DOHH2 (cell line): Measurements from ENCODE around the gene GALNT17.

Experiments
- H3F3A ChIP-seq: fragments of 200-600 bp; sonication (generic), shearing (Covaris generic); 2 replicates; pipeline ENCODE4 v1.6.0; 2016; ENCODE audit warnings: antibody characterized with exemption, mild to moderate bottlenecking; ENCODE audit not compliant: control insufficient read depth, insufficient read depth
- H3K27ac ChIP-seq: fragments of 200-600 bp; sonication (generic); 2 replicates; pipeline ENCODE4 v1.5.1; 2014; ENCODE audit warnings: low read depth, mild to moderate bottlenecking, low read length, moderate library complexity
- H3K27me3 ChIP-seq: fragments of 200-600 bp; sonication (generic); 2 replicates; pipeline ENCODE4 v1.6.1; 2014; ENCODE audit warnings: mild to moderate bottlenecking, low read length, mixed read lengths; ENCODE audit not compliant: control insufficient read depth
- H3K36me3 ChIP-seq: fragments of 200-600 bp; sonication (generic); 2 replicates; pipeline ENCODE4 v1.6.1; 2014; ENCODE audit warnings: mild to moderate bottlenecking, low read length, moderate library complexity, mixed read lengths; ENCODE audit not compliant: control insufficient read depth
- H3K4me1 ChIP-seq: fragments of 200-600 bp; sonication (generic); 2 replicates; pipeline ENCODE4 v1.6.1; 2014; ENCODE audit warnings: mild to moderate bottlenecking, low read length, mixed read lengths; ENCODE audit not compliant: control insufficient read depth
- H3K4me2 ChIP-seq: fragments of 200-600 bp; sonication (generic); 2 replicates; pipeline ENCODE4 v1.6.0; 2014; ENCODE audit warnings: mild to moderate bottlenecking, low read length, moderate library complexity
- H3K4me3 ChIP-seq: fragments of 200-600 bp; sonication (generic); 2 replicates; pipeline ENCODE4 v1.5.1; 2014; ENCODE audit warnings: mild to moderate bottlenecking, low read length, mixed read lengths
- H3K79me2 ChIP-seq: fragments of 200-600 bp; sonication (generic); 2 replicates; pipeline ENCODE4 v1.6.1; 2014; ENCODE audit warnings: mild to moderate bottlenecking, low read length, mixed read lengths; ENCODE audit not compliant: control insufficient read depth
- H3K9me2 ChIP-seq: fragments of 200-600 bp; sonication (generic); replicated peaks from 2 replicates; pipeline ENCODE4 v1.6.1; 2014; ENCODE audit warnings: mild to moderate bottlenecking, low read length, mixed read lengths; ENCODE audit not compliant: control insufficient read depth
- H3K9me3 ChIP-seq: fragments of 200-600 bp; sonication (generic); 2 replicates; pipeline ENCODE4 v1.6.1; 2014; ENCODE audit warnings: antibody characterized with exemption, low read length, mixed read lengths; ENCODE audit not compliant: control insufficient read depth, insufficient read depth
- H4K20me1 ChIP-seq: fragments of 200-600 bp; sonication (generic); 2 replicates; pipeline ENCODE4 v1.6.0; 2014; ENCODE audit warnings: low read depth, mild to moderate bottlenecking, antibody characterized with exemption, low read length, moderate library complexity; ENCODE audit not compliant: control insufficient read depth, insufficient read depth
- EZH2phosphoT487 ChIP-seq: fragments of 200-600 bp; sonication (generic); IDR thresholded peaks from 2 replicates; pipeline ENCODE4 v1.6.1; 2017; ENCODE audit warnings: borderline replicate concordance, mild to moderate bottlenecking, antibody characterized with exemption, low read length, moderate library complexity, mixed read lengths
- TF ChIP-seq, protein P1 (sequence below): fragments of 200-600 bp; sonication (generic); IDR thresholded peaks from one replicate; pipeline ENCODE4 v1.5.1; 2014; ENCODE audit warnings: antibody characterized with exemption, mild to moderate bottlenecking, low read depth, low read length; ENCODE audit not compliant: poor library complexity, severe bottlenecking

Gene GALNT17

DNA sequence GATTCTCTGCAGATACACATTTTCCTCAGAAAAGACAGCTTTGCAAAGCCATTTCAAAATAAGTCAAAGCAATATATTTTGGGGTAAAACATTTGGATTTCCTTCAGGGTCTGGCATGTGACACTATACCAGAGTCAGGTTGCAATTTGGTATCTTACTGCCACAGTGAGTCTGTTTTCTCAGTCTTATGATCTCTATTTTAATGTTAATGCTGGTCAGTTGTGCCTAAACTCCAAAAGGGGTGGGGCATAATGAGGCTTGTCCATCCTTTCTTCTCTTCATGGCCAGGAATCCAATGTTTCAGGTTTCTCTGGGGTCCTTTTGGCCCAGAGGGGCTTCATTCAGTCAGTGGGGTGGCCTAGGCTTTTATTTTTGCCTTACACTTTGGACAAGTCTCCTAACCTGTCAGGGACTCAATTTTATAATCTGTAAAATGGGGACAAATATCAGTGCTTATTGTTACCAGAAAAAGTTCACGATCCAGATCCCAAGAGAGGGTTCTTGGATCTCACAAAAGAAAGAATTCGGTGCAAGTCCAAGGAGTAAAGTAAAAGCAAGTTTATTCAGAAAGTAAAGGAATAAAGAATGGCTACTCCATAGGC, 341.5 kb downstream of the GALNT17 start:
- Histone ChIP-seq H3K27me3 (no peaks in the 10 kb centered on the region), H4K20me1 (no peaks in the 10 kb centered on the region), H3K36me3 (no peaks in the 10 kb centered on the region), H3F3A (no peaks in the 10 kb centered on the region), H3K27ac (no peak overlapping the region), H3K79me2 (no peaks in the 10 kb centered on the region), H3K4me2 (no peak overlapping the region), H3K4me3 (no peak overlapping the region), H3K4me1 (no peaks in the 10 kb centered on the region), H3K9me2 (no peaks in the 10 kb centered on the region), H3K9me3 (no peaks in the 10 kb centered on the region; the same call in 1 of the 2 replicates)
- TF ChIP-seq EZH2phosphoT487 = no peak
- TF ChIP-seq, protein P1, sequence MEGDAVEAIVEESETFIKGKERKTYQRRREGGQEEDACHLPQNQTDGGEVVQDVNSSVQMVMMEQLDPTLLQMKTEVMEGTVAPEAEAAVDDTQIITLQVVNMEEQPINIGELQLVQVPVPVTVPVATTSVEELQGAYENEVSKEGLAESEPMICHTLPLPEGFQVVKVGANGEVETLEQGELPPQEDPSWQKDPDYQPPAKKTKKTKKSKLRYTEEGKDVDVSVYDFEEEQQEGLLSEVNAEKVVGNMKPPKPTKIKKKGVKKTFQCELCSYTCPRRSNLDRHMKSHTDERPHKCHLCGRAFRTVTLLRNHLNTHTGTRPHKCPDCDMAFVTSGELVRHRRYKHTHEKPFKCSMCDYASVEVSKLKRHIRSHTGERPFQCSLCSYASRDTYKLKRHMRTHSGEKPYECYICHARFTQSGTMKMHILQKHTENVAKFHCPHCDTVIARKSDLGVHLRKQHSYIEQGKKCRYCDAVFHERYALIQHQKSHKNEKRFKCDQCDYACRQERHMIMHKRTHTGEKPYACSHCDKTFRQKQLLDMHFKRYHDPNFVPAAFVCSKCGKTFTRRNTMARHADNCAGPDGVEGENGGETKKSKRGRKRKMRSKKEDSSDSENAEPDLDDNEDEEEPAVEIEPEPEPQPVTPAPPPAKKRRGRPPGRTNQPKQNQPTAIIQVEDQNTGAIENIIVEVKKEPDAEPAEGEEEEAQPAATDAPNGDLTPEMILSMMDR = no peak

DNA sequence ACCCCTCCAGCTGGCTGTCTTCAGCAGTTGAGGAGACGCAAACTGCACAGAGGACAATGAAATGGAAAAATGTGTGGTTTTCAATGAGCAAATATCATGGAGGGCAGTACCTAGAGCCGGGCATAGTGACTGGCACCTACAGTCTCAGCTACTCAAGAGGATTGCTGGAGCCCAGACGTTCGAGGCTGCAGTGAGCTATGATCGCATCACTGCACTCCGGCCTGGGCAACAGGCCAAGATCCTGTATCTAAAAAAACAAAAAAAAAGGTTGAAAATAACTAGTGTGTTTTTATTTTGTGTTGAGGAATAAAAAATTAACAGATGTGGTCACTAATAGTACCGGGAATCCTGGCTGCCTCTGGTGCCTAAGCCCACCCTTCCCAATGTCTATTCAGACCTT, 345.5 kb downstream of the GALNT17 start:
- Histone ChIP-seq H3K27ac (no peak overlapping the region), H3K4me1 (no peaks in the 10 kb centered on the region), H3K79me2 (no peaks in the 10 kb centered on the region), H3F3A (no peaks in the 10 kb centered on the region), H3K4me3 (no peak overlapping the region), H3K36me3 (no peaks in the 10 kb centered on the region), H3K27me3 (no peaks in the 10 kb centered on the region), H3K9me2 (no peaks in the 10 kb centered on the region), H3K4me2 (no peak overlapping the region), H4K20me1 (no peaks in the 10 kb centered on the region), H3K9me3 (no peaks in the 10 kb centered on the region; the same call in 1 of the 2 replicates)
- no peak for TF ChIP-seq EZH2phosphoT487
- TF ChIP-seq, protein P1 = no peak

DNA sequence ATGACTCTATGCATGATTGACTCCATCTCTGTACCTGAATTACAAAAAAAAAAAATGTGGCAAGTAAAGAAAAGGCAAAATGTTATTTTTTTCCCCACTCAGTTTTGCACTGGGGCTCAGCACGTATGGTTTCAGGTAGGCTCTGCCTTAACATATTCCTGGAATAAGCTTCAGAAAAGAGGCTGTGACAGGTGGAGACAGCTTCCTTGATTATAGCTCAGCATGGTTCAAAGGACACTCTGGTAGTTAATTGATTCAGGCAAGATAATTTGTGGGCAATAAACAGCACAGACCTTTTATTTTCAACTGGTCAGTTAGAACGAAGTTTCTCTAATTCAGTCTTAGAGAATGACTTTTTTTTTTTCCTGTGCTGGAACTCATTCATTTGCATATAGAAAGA, 347.3 kb downstream of the GALNT17 start:
- H3K4me3 ChIP-seq = no peak overlapping the region
- H3F3A ChIP-seq = no peaks in the 10 kb centered on the region
- H3K4me1 ChIP-seq = no peaks in the 10 kb centered on the region
- no peaks in the 10 kb centered on the region for H4K20me1 ChIP-seq
- H3K79me2 ChIP-seq = no peaks in the 10 kb centered on the region
- TF ChIP-seq EZH2phosphoT487 = no peak
- TF ChIP-seq, protein P1 = no peak
- H3K36me3 ChIP-seq = no peaks in the 10 kb centered on the region
- H3K9me3 ChIP-seq = no peaks in the 10 kb centered on the region; the same call in 1 of the 2 replicates
- H3K4me2 ChIP-seq = no peak overlapping the region
- H3K27me3 ChIP-seq = no peaks in the 10 kb centered on the region
- no peaks in the 10 kb centered on the region for H3K9me2 ChIP-seq
- no peak overlapping the region for H3K27ac ChIP-seq
